ENCODE results near the gene GP9. TPM values are rescaled to one million over a fixed set of nuclear protein-coding genes. Genes with fewer than 3 reads are reported as not detected.

The GP9 gene
- total and polyA plus RNA-seq, 8 donors = 1.1 to 2.7 (median 2.1) TPM; not detected in 1

GRCh38 chr3:129050556-129051295 lies 9.9 kb upstream of the GP9 start:
- Histone ChIP-seq H3K4me3 (no peak overlapping the region), H3K36me3 (no peaks in the 10 kb centered on the region), H3K9me3 (no peaks in the 10 kb centered on the region), H3K27me3 (peaks cover 1 to 21% of the 10 kb centered on the region in 2 donors), H3K4me1 (peaks cover 9 to 18% of the 10 kb centered on the region in 2 donors), H3K27ac (no peak overlapping the region)
- no peak for DNase-seq
- no peak for ATAC-seq
- intact Hi-C loops (cut with DNase I) = loop anchor here in 1 of 2 donors (10.0 kb wide), 1 partner anchor 194 kb away; the partner anchor contains the start of gene COPG1
- TF ChIP-seq, protein P1, sequence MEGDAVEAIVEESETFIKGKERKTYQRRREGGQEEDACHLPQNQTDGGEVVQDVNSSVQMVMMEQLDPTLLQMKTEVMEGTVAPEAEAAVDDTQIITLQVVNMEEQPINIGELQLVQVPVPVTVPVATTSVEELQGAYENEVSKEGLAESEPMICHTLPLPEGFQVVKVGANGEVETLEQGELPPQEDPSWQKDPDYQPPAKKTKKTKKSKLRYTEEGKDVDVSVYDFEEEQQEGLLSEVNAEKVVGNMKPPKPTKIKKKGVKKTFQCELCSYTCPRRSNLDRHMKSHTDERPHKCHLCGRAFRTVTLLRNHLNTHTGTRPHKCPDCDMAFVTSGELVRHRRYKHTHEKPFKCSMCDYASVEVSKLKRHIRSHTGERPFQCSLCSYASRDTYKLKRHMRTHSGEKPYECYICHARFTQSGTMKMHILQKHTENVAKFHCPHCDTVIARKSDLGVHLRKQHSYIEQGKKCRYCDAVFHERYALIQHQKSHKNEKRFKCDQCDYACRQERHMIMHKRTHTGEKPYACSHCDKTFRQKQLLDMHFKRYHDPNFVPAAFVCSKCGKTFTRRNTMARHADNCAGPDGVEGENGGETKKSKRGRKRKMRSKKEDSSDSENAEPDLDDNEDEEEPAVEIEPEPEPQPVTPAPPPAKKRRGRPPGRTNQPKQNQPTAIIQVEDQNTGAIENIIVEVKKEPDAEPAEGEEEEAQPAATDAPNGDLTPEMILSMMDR (IDR thresholded peaks at IDR 0.05) = no peak

DNA sequence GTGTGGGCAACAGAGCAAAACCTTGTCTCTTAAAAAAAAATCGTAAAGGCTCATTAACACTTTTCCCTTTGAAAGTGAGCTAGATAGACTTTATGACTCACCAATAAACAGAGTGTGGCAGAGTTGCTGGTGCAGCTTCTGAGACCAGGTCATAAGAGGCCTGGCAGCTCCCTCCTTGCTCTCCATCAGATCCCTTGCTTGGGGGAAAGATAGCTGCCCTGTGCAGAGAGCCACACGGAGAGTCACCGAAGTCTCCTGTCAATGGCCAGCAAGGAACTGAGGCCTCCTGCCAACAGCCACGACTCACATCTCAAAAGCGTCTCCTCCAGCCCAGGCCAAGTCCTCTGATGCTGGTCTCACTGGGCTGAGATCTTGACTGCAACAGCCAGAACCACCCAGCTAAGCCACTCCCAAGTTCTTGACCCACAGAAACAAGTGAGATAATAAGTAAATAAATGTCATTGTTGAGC lies 8.7 kb upstream of the GP9 start:
- peak; percentile 69 for ATAC-seq
- H3K27me3 ChIP-seq = peaks cover 0 to 9% of the 10 kb centered on the region in 2 donors
- TF ChIP-seq, protein P1 (IDR thresholded peaks at IDR 0.05) = no peak
- H3K36me3 ChIP-seq = no peaks in the 10 kb centered on the region
- intact Hi-C loops (cut with DNase I) = loop anchor here in 1 of 2 donors (10.0 kb wide), 1 partner anchor 193 kb away; the partner anchor contains the start of gene COPG1
- peaks cover 9 to 11% of the 10 kb centered on the region in 2 donors for H3K4me1 ChIP-seq
- H3K27ac ChIP-seq = peak overlapping the region; percentile 50 to 77
- no peaks in the 10 kb centered on the region for H3K9me3 ChIP-seq
- H3K4me3 ChIP-seq = no peak overlapping the region
- DNase-seq = peak in 2 of 4 donors; percentile 50 to 65

- intact Hi-C loops (cut with DNase I) = loop anchor here in 1 of 2 donors (10.0 kb wide), 1 partner anchor 192 kb away; the partner anchor contains the start of gene COPG1
Observed at GRCh38 chr3:129052675-129053074, 7.9 kb upstream of the GP9 start.

GRCh38 chr3:129054605-129055104 lies 5.9 kb upstream of the GP9 start:
- TF ChIP-seq, protein P1 (IDR thresholded peaks at IDR 0.05) = no peak
- no peaks in the 10 kb centered on the region for H3K27me3 ChIP-seq
- H3K9me3 ChIP-seq = no peaks in the 10 kb centered on the region
- intact Hi-C loops (cut with DNase I) = loop anchor here in 1 of 2 donors (10.0 kb wide), 1 partner anchor 190 kb away; the partner anchor contains the start of gene COPG1
- peak overlapping the region; percentile 1 to 41 for H3K27ac ChIP-seq
- no peak overlapping the region for H3K4me3 ChIP-seq
- DNase-seq = peak in 1 of 4 donors; percentile 42
- ATAC-seq = peak; percentile 7
- no peaks in the 10 kb centered on the region for H3K36me3 ChIP-seq
- H3K4me1 ChIP-seq = peaks cover 9 to 11% of the 10 kb centered on the region in 2 donors

More at GRCh38 chr3:129052675-129053074, 7.9 kb upstream of the GP9 start:
- Histone ChIP-seq H3K4me1 (peaks cover 9 to 11% of the 10 kb centered on the region in 2 donors), H3K36me3 (no peaks in the 10 kb centered on the region), H3K4me3 (no peak overlapping the region), H3K27me3 (peaks cover 0 to 1% of the 10 kb centered on the region in 2 donors), H3K9me3 (no peaks in the 10 kb centered on the region), H3K27ac (peak overlapping the region; percentile 50 to 77)
- DNase-seq (peak in 1 of 4 donors; percentile 84), ATAC-seq (peak; percentile 43)
- TF ChIP-seq, protein P1 (IDR thresholded peaks at IDR 0.05) = no peak

Measured in left lung (tissue), 10 donors.